Activated B cell treated with CpG ODN at 0.5 μM for 24 hours (primary cell): ENCODE measurements around the gene TMEM242. TPM values are rescaled to one million over a fixed set of nuclear protein-coding genes. Genes with fewer than 3 reads are reported as not detected.
A peak's percentile ranks its signal among the peaks of the same experiment; 100 is the strongest.

Experiments
- ATAC-seq: fragments of 200-7000 bp; cut with Tn5 transposase; one replicate; pipeline ENCODE4 v1.10.0; 2021; ENCODE audit warnings: low read depth, mild to moderate bottlenecking, moderate library complexity
- CTCF ChIA-PET: fragments of 350-600 bp; sonication (Branson Sonifier 250); formaldehyde crosslinking; loops from one replicate; lab custom pipeline; 2021; ENCODE audit warnings: antibody characterized with exemption; lab: Charles Lee
- POLR2A ChIA-PET: fragments of 350-600 bp; sonication (Branson Sonifier 250); formaldehyde crosslinking; loops from one replicate; lab custom pipeline; 2021; ENCODE audit warnings: antibody characterized with exemption; lab: Charles Lee
- DNase-seq: peaks from one replicate; pipeline ENCODE4 v3.0.0; 2022
- H3K27ac Mint-ChIP-seq: one replicate; pipeline ENCODE4 v1.8.0; 2020; ENCODE audit warnings: mixed read lengths
- H3K27me3 Mint-ChIP-seq: one replicate; pipeline ENCODE4 v1.8.0; 2021; ENCODE audit warnings: mixed read lengths
- H3K36me3 Mint-ChIP-seq: one replicate; pipeline ENCODE4 v1.8.0; 2021; ENCODE audit warnings: low read depth, mixed read lengths
- H3K4me1 Mint-ChIP-seq: one replicate; pipeline ENCODE4 v1.8.0; 2021; ENCODE audit warnings: mixed read lengths
- H3K4me3 Mint-ChIP-seq: one replicate; pipeline ENCODE4 v1.8.0; 2020; ENCODE audit warnings: mild to moderate bottlenecking, mixed read lengths
- H3K9me3 Mint-ChIP-seq: one replicate; pipeline ENCODE4 v1.8.0; 2020; ENCODE audit warnings: mixed read lengths
- CTCF ChIP-seq: fragments of 200-600 bp; IDR thresholded peaks from one replicate; pipeline ENCODE4 v1.8.0; 2022; ENCODE audit warnings: antibody characterized with exemption, mild to moderate bottlenecking
- intact Hi-C: fragments of 100-400 bp; cut with micrococcal nuclease; formaldehyde crosslinking; loops from one replicate; pipeline ENCODE4 v1.15.1; 2024
- total RNA-seq: library from RNA; stranded (reverse); gene quantifications from 2 replicates; pipeline ENCODE4 v1.2.3, GENCODE V29; 2022

TMEM242 gene
- total RNA-seq, 1 donor from 2014 or later: 17.6 TPM

GRCh38 chr6:157322792-157323254 is 496 bp downstream of the TMEM242 start:
- no peak for TF ChIP-seq CTCF
- Mint-ChIP-seq H3K4me1 (peaks cover 19% of the 10 kb centered on the region), H3K36me3 (peaks cover 29% of the 10 kb centered on the region), H3K4me3 (peak overlapping the region; percentile 96), H3K27ac (peak overlapping the region; percentile 92), H3K9me3 (no peaks in the 10 kb centered on the region), H3K27me3 (peaks cover 16% of the 10 kb centered on the region)
- no peak for DNase-seq
- no peak for ATAC-seq
- ChIA-PET POLR2A (interaction anchor here (0.6 to 3.8 kb wide), 32 partner anchors 8 to 572 kb away, joined by 3 to 29 read pairs (median 4); partner anchors contain the start of gene ZDHHC14), CTCF (interaction anchor here (1.1 to 3.4 kb wide), 3 partner anchors 8 to 435 kb away, joined by 3 to 17 read pairs (median 16); no protein-coding TSS in a partner anchor)
- intact Hi-C loops: loop anchor here (1.0 to 2.0 kb wide), 6 partner anchors 57 to 344 kb away; no protein-coding TSS in a partner anchor

GRCh38 chr6:157316871-157317814 is 6.2 kb downstream of the TMEM242 start:
- Mint-ChIP-seq H3K4me3 (no peak overlapping the region), H3K4me1 (peaks cover 10% of the 10 kb centered on the region), H3K36me3 (peaks cover 58% of the 10 kb centered on the region), H3K9me3 (no peaks in the 10 kb centered on the region), H3K27me3 (no peaks in the 10 kb centered on the region), H3K27ac (no peak overlapping the region)
- TF ChIP-seq CTCF: no peak
- intact Hi-C loops: no loop called here
- DNase-seq (no peak), ATAC-seq (no peak)
- ChIA-PET POLR2A (no interaction called here), CTCF (interaction anchor here (0.6 to 4.1 kb wide), 8 partner anchors 8 to 556 kb away, joined by 3 to 66 read pairs (median 3); no protein-coding TSS in a partner anchor)

GRCh38 chr6:157314705-157315321 is 8.5 kb downstream of the TMEM242 start:
- intact Hi-C loops: loop anchor here (1.0 to 5.0 kb wide), 9 partner anchors 67 to 757 kb away; no protein-coding TSS in a partner anchor
- ATAC-seq (peak; percentile 94), DNase-seq (no peak)
- peaks cover 55% of the 10 kb centered on the region for H3K36me3 Mint-ChIP-seq
- H3K4me3 Mint-ChIP-seq: no peak overlapping the region
- peak; percentile 93 for TF ChIP-seq CTCF
- ChIA-PET POLR2A (interaction anchor here (1.1 to 1.8 kb wide), 4 partner anchors 9 to 352 kb away, joined by 3 to 10 read pairs (median 5); partner anchors contain the start of gene TMEM242), CTCF (interaction anchor here (0.6 to 4.1 kb wide), 34 partner anchors 9 to 632 kb away, joined by 3 to 66 read pairs (median 4); partner anchors contain the start of genes TMEM242 and ZDHHC14)
- no peaks in the 10 kb centered on the region for H3K9me3 Mint-ChIP-seq
- no peaks in the 10 kb centered on the region for H3K27me3 Mint-ChIP-seq
- peaks cover 4% of the 10 kb centered on the region for H3K4me1 Mint-ChIP-seq
- peak overlapping the region; percentile 8 for H3K27ac Mint-ChIP-seq

- POLR2A ChIA-PET: interaction anchor here (1.1 to 1.8 kb wide), 4 partner anchors 10 to 353 kb away, joined by 3 to 10 read pairs (median 5); partner anchors contain the start of gene TMEM242
- intact Hi-C loops: loop anchor here (1.0 to 5.0 kb wide), 9 partner anchors 69 to 759 kb away; no protein-coding TSS in a partner anchor
Measured at GRCh38 chr6:157313531-157314467, 9.5 kb downstream of the TMEM242 start.

More at GRCh38 chr6:157313531-157314467, 9.5 kb downstream of the TMEM242 start:
- no peak for DNase-seq
- no peaks in the 10 kb centered on the region for H3K27me3 Mint-ChIP-seq
- no peaks in the 10 kb centered on the region for H3K9me3 Mint-ChIP-seq
- H3K36me3 Mint-ChIP-seq: peaks cover 45% of the 10 kb centered on the region
- H3K4me3 Mint-ChIP-seq: no peak overlapping the region
- TF ChIP-seq CTCF: no peak
- CTCF ChIA-PET: interaction anchor here (0.8 to 4.1 kb wide), 23 partner anchors 10 to 633 kb away, joined by 3 to 66 read pairs (median 4); partner anchors contain the start of genes TMEM242 and ZDHHC14
- peaks cover 4% of the 10 kb centered on the region for H3K4me1 Mint-ChIP-seq
- no peak for ATAC-seq
- H3K27ac Mint-ChIP-seq: no peak overlapping the region
